ENCODE measurements around the gene TEAD1.
A peak's percentile ranks its signal among the peaks of the same experiment; 100 is the strongest.

DNA sequence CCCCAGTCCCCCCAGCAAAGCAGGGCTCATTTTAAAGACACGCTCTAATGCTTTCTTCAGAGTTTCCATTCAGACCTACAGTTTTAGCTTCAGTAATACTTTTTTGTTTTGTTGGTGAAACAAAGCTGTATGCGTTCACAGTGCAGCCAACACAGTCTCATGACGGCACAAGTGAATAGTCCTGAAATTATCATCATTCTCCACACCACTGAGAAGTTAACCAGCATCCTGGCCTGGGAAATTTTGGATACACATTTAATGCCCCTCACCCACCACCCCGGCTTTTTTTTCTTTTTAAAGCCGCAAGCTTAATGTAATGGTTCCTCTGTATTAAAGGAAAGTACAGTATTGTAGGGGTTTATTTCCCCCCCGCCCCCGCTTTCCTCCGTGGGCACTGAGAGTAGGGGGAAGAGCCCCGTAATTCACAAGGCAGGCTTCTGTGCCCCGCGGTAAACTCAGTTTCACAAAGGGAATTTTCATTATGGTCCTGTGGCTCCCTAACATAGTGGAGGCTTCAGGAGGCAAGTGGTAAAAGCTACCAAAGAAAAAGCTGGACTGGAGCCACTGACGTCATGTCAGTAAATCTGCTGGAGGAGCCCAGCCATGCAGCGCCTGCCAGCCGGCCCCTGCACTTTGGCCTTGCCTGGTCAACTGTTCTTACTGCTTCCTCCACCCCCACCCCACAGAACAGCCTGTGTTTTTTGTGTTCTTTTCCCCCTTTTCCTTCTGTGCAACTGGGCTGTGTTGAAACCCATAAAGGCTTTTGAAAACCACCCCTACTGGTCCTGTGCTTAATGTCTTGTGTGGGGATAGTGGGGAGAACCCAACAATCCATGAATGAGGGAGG lies 18.2 kb downstream of the TEAD1 start:
- TF ChIP-seq SP1 (IDR thresholded peaks at IDR 0.05) (peak; percentile 94), FOXA1 (IDR thresholded peaks at IDR 0.05) (peak; percentile 63), RAD21 (IDR thresholded peaks at IDR 0.05) (peak; percentile 65 to 68), NR2F2 (IDR thresholded peaks at IDR 0.05) (peak; percentile 94), YY1 (IDR thresholded peaks at IDR 0.05) (peak; percentile 73), TAF1 (conservative IDR thresholded peaks at IDR 0.05) (peak; percentile 62), GABPA (IDR thresholded peaks at IDR 0.05 in 1 of 2, conservative IDR thresholded peaks at IDR 0.05 in 1 of 2) (peak in 1 of 2 donors; percentile 55), JUND (IDR thresholded peaks at IDR 0.05) (peak; percentile 87 to 92)
- TF ChIP-seq, protein P1, sequence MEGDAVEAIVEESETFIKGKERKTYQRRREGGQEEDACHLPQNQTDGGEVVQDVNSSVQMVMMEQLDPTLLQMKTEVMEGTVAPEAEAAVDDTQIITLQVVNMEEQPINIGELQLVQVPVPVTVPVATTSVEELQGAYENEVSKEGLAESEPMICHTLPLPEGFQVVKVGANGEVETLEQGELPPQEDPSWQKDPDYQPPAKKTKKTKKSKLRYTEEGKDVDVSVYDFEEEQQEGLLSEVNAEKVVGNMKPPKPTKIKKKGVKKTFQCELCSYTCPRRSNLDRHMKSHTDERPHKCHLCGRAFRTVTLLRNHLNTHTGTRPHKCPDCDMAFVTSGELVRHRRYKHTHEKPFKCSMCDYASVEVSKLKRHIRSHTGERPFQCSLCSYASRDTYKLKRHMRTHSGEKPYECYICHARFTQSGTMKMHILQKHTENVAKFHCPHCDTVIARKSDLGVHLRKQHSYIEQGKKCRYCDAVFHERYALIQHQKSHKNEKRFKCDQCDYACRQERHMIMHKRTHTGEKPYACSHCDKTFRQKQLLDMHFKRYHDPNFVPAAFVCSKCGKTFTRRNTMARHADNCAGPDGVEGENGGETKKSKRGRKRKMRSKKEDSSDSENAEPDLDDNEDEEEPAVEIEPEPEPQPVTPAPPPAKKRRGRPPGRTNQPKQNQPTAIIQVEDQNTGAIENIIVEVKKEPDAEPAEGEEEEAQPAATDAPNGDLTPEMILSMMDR (IDR thresholded peaks at IDR 0.05; ENCODE audit: low read depth, low read length, missing input control): no peak
- TF ChIP-seq, protein P2, sequence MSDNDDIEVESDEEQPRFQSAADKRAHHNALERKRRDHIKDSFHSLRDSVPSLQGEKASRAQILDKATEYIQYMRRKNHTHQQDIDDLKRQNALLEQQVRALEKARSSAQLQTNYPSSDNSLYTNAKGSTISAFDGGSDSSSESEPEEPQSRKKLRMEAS (IDR thresholded peaks at IDR 0.05): peak; percentile 86

All from liver (tissue), 3 donors.